Mesendoderm (in vitro differentiated cells): Measurements from ENCODE around the gene LGALS7B.

Source experiments
- DNase-seq: peaks from one replicate; pipeline ENCODE4 v3.0.0; 2013
- H2AK5ac ChIP-seq: 2 replicates; pipeline ENCODE4 v1.6.1; 2013; ENCODE audit warnings: low read length, inconsistent platforms
- H2BK120ac ChIP-seq: 2 replicates; pipeline ENCODE4 v1.6.1; 2013; ENCODE audit warnings: low read depth, mild to moderate bottlenecking, low read length, moderate library complexity, mixed read lengths
- H2BK15ac ChIP-seq: replicated peaks from 2 replicates; pipeline ENCODE4 v1.6.1; 2013; ENCODE audit warnings: low read depth, mild to moderate bottlenecking, moderate library complexity
- H2BK5ac ChIP-seq: 2 replicates; pipeline ENCODE4 v1.6.1; 2013; ENCODE audit warnings: low read length, inconsistent platforms
- H3K18ac ChIP-seq: 2 replicates; pipeline ENCODE4 v1.6.1; 2013; ENCODE audit warnings: mild to moderate bottlenecking, low read length, mixed read lengths
- H3K23ac ChIP-seq: one replicate; pipeline ENCODE4 v1.6.1; 2013; ENCODE audit warnings: low read length
- H3K27ac ChIP-seq: 2 replicates; pipeline ENCODE4 v1.5.1; 2013; ENCODE audit warnings: low read depth, mild to moderate bottlenecking, inconsistent platforms, low read length, moderate library complexity
- H3K27me3 ChIP-seq: 2 replicates; pipeline ENCODE4 v1.6.1; 2013; ENCODE audit warnings: low read length, control low read depth, mild to moderate bottlenecking, inconsistent platforms; ENCODE audit not compliant: insufficient read depth, poor library complexity
- H3K36me3 ChIP-seq: 2 replicates; pipeline ENCODE4 v1.6.1; 2013; ENCODE audit warnings: low read length, inconsistent platforms; ENCODE audit not compliant: control insufficient read depth, insufficient read depth
- H3K4ac ChIP-seq: one replicate; pipeline ENCODE4 v1.6.1; 2013; ENCODE audit warnings: low read depth, mild to moderate bottlenecking, low read length, moderate library complexity
- H3K4me1 ChIP-seq: 2 replicates; pipeline ENCODE4 v1.6.1; 2013; ENCODE audit warnings: low read depth, low read length, inconsistent platforms; ENCODE audit not compliant: control insufficient read depth
- H3K4me2 ChIP-seq: 2 replicates; pipeline ENCODE4 v1.6.1; 2013; ENCODE audit warnings: low read length
- H3K4me3 ChIP-seq: 2 replicates; pipeline ENCODE4 v1.5.1; 2013; ENCODE audit warnings: mild to moderate bottlenecking, low read length
- H3K56ac ChIP-seq: one replicate; pipeline ENCODE4 v1.6.1; 2013; ENCODE audit warnings: low read length
- H3K79me1 ChIP-seq: 2 replicates; pipeline ENCODE4 v1.6.1; 2013; ENCODE audit warnings: low read length, inconsistent platforms
- H3K79me2 ChIP-seq: 2 replicates; pipeline ENCODE4 v1.6.1; 2013; ENCODE audit warnings: mild to moderate bottlenecking, low read length; ENCODE audit not compliant: control insufficient read depth, insufficient read depth
- H3K9ac ChIP-seq: 2 replicates; pipeline ENCODE4 v1.6.1; 2013; ENCODE audit warnings: low read length, inconsistent platforms
- H4K5ac ChIP-seq: one replicate; pipeline ENCODE4 v1.6.1; 2013; ENCODE audit warnings: low read length
- H4K8ac ChIP-seq: one replicate; pipeline ENCODE4 v1.6.1; 2013; ENCODE audit warnings: low read depth, mild to moderate bottlenecking, control low read depth, low read length, moderate library complexity
- WGBS: extraction: QIAGEN DNeasy Blood & Tissue Kit; methylation state at CpG from one replicate; pipeline ENCODE4 v1.1.7; 2013; ENCODE audit warnings: low lambda C conversion rate, missing lambda C conversion rate; ENCODE audit not compliant: insufficient coverage; ENCODE audit errors: extremely low coverage; 5-methylcytosine and 5-hydroxymethylcytosine counted together

Gene LGALS7B

GRCh38 chr19:38742296-38742695 is 46.7 kb upstream of the LGALS7B start:
- DNase-seq: no peak
- H3K4me1 ChIP-seq: no peaks in the 10 kb centered on the region
- H2BK5ac ChIP-seq: no peak overlapping the region
- no peak overlapping the region for H4K5ac ChIP-seq
- H3K4me3 ChIP-seq: no peak overlapping the region
- H3K56ac ChIP-seq: no peak overlapping the region
- no peak overlapping the region for H4K8ac ChIP-seq
- no peak overlapping the region for H3K9ac ChIP-seq
- H3K27me3 ChIP-seq: no peaks in the 10 kb centered on the region
- no peak overlapping the region for H2BK120ac ChIP-seq
- H2BK15ac ChIP-seq: no peak overlapping the region
- H3K27ac ChIP-seq: no peak overlapping the region
- no peaks in the 10 kb centered on the region for H3K36me3 ChIP-seq
- H2AK5ac ChIP-seq: no peak overlapping the region
- H3K79me2 ChIP-seq: no peaks in the 10 kb centered on the region
- H3K4ac ChIP-seq: no peak overlapping the region
- H3K18ac ChIP-seq: no peak overlapping the region
- no peak overlapping the region for H3K23ac ChIP-seq
- WGBS: no CpG with 5 or more reads among the region's 9 CpGs
- no peaks in the 10 kb centered on the region for H3K79me1 ChIP-seq
- H3K4me2 ChIP-seq: no peak overlapping the region

GRCh38 chr19:38742906-38743305 is 46.1 kb upstream of the LGALS7B start:
- H3K36me3 ChIP-seq: no peaks in the 10 kb centered on the region
- H3K4me1 ChIP-seq: no peaks in the 10 kb centered on the region
- H3K79me1 ChIP-seq: no peaks in the 10 kb centered on the region
- no peak overlapping the region for H3K56ac ChIP-seq
- H2BK120ac ChIP-seq: no peak overlapping the region
- H3K18ac ChIP-seq: no peak overlapping the region
- H3K23ac ChIP-seq: no peak overlapping the region
- no peak for DNase-seq
- no peak overlapping the region for H2BK5ac ChIP-seq
- H3K4me3 ChIP-seq: no peak overlapping the region
- H3K79me2 ChIP-seq: no peaks in the 10 kb centered on the region
- no CpG with 5 or more reads among the region's 6 CpGs for WGBS
- H3K27ac ChIP-seq: no peak overlapping the region
- no peak overlapping the region for H4K8ac ChIP-seq
- H3K9ac ChIP-seq: no peak overlapping the region
- no peak overlapping the region for H3K4ac ChIP-seq
- H4K5ac ChIP-seq: no peak overlapping the region
- no peaks in the 10 kb centered on the region for H3K27me3 ChIP-seq
- H2AK5ac ChIP-seq: no peak overlapping the region
- H3K4me2 ChIP-seq: no peak overlapping the region
- H2BK15ac ChIP-seq: no peak overlapping the region

- Histone ChIP-seq H2AK5ac (no peak overlapping the region), H3K18ac (no peak overlapping the region), H4K5ac (no peak overlapping the region), H3K4me3 (no peak overlapping the region), H3K56ac (no peak overlapping the region), H4K8ac (no peak overlapping the region), H3K27me3 (no peaks in the 10 kb centered on the region), H3K4me2 (no peak overlapping the region), H3K9ac (no peak overlapping the region), H2BK5ac (no peak overlapping the region), H2BK120ac (no peak overlapping the region), H3K27ac (no peak overlapping the region), H3K4ac (no peak overlapping the region), H3K36me3 (no peaks in the 10 kb centered on the region), H3K4me1 (no peaks in the 10 kb centered on the region), H3K79me1 (no peaks in the 10 kb centered on the region), H3K79me2 (no peaks in the 10 kb centered on the region), H2BK15ac (no peak overlapping the region), H3K23ac (no peak overlapping the region)
- WGBS: no CpG with 5 or more reads among the region's 20 CpGs
- DNase-seq: no peak
Measured at GRCh38 chr19:38743394-38744297, 45.4 kb upstream of the LGALS7B start.

GRCh38 chr19:38744298-38744681 is 44.7 kb upstream of the LGALS7B start, which contains the start of gene CAPN12:
CAPN12 (minus strand) TSS chr19:38744474; CDS start chr19:38744165, 309 bp downstream.
- Histone ChIP-seq H3K9ac (no peak within 1 kb of the TSS), H3K23ac (no peak within 1 kb of the TSS), H3K4me1 (no peaks in the 10 kb centered on the region), H3K4me2 (no peak within 1 kb of the TSS), H3K4me3 (no peak within 1 kb of the TSS), H3K56ac (no peak within 1 kb of the TSS), H2BK120ac (no peak within 1 kb of the TSS), H2AK5ac (no peak within 1 kb of the TSS), H2BK15ac (no peak within 1 kb of the TSS), H3K36me3 (no peaks in the 10 kb centered on the region), H3K79me2 (no peaks in the 10 kb centered on the region), H3K27me3 (no peaks in the 10 kb centered on the region), H4K8ac (no peak within 1 kb of the TSS), H3K18ac (no peak within 1 kb of the TSS), H3K79me1 (no peaks in the 10 kb centered on the region), H4K5ac (no peak within 1 kb of the TSS), H2BK5ac (no peak within 1 kb of the TSS), H3K27ac (no peak within 1 kb of the TSS), H3K4ac (no peak within 1 kb of the TSS)
- DNase-seq: no peak
- WGBS: no CpG with 5 or more reads among the region's 10 CpGs

- H4K8ac ChIP-seq: no peak overlapping the region
- no peak overlapping the region for H3K56ac ChIP-seq
- H2BK15ac ChIP-seq: no peak overlapping the region
- no peak overlapping the region for H2BK5ac ChIP-seq
- H2BK120ac ChIP-seq: no peak overlapping the region
- WGBS: no CpG with 5 or more reads among the region's 6 CpGs
- no peak overlapping the region for H3K27ac ChIP-seq
- H3K4ac ChIP-seq: no peak overlapping the region
- H3K27me3 ChIP-seq: no peaks in the 10 kb centered on the region
- H2AK5ac ChIP-seq: no peak overlapping the region
- no peak for DNase-seq
- no peak overlapping the region for H3K4me2 ChIP-seq
- no peak overlapping the region for H3K4me3 ChIP-seq
- no peak overlapping the region for H4K5ac ChIP-seq
- no peak overlapping the region for H3K9ac ChIP-seq
- no peaks in the 10 kb centered on the region for H3K36me3 ChIP-seq
- no peaks in the 10 kb centered on the region for H3K79me1 ChIP-seq
- H3K79me2 ChIP-seq: no peaks in the 10 kb centered on the region
- H3K4me1 ChIP-seq: no peaks in the 10 kb centered on the region
- no peak overlapping the region for H3K23ac ChIP-seq
- no peak overlapping the region for H3K18ac ChIP-seq
Measured at GRCh38 chr19:38744874-38745273, 44.1 kb upstream of the LGALS7B start.
